Natural killer cell treated with Interleukin-12 subunit alpha and Interleukin-12 subunit beta and Interleukin-15 and Interleukin-18, amount 100 ng/mL, for 72 hours (primary cell): Measurements from ENCODE around the gene ZNF431. TPM values are rescaled to one million over a fixed set of nuclear protein-coding genes. Genes with fewer than 3 reads are reported as not detected.
A peak's percentile ranks its signal among the peaks of the same experiment; 100 is the strongest.
"Not testable (repeated sequence)": the region's sequence is repeated elsewhere in the genome, so short reads cannot be mapped to it uniquely, and the experiment has no call there.

Experiments used
- ATAC-seq, 2 donors: fragments of 150-1000 bp; cut with Tn5 transposase in 1 of 2; sonication (Bioruptor Pico), chemical (Tn5 transposase) in 1 of 2; 2 replicates each; pipeline ENCODE4 v1.10.0; 2021
- DNase-seq: peaks from one replicate; pipeline ENCODE4 v3.0.0; 2022; ENCODE audit warnings: low spot score
- H3K27ac Mint-ChIP-seq, 2 donors: 1 replicate in 1 of 2; 2 replicates in 1 of 2; pipeline ENCODE4 v1.8.0; 2022; ENCODE audit warnings: mixed read lengths in 2 of 2, mild to moderate bottlenecking in 1 of 2, moderate library complexity in 1 of 2
- H3K27me3 Mint-ChIP-seq, 2 donors: 1 replicate in 1 of 2; 2 replicates in 1 of 2; pipeline ENCODE4 v1.8.0; 2022; ENCODE audit warnings: mixed read lengths in 2 of 2
- H3K36me3 Mint-ChIP-seq: one replicate; pipeline ENCODE4 v1.8.0; 2022; ENCODE audit warnings: mixed read lengths
- H3K4me1 Mint-ChIP-seq, 2 donors: 1 replicate in 1 of 2; 2 replicates in 1 of 2; pipeline ENCODE4 v1.8.0; 2022; ENCODE audit warnings: low read depth in 2 of 2, mixed read lengths in 2 of 2, mild to moderate bottlenecking in 1 of 2
- H3K4me3 Mint-ChIP-seq: one replicate; pipeline ENCODE4 v1.8.0; 2022; ENCODE audit warnings: mixed read lengths
- H3K9me3 Mint-ChIP-seq: 2 replicates; pipeline ENCODE4 v1.8.0; 2022; ENCODE audit warnings: mixed read lengths
- total RNA-seq, 2 donors: library from RNA; stranded (reverse); gene quantifications; one replicate each; pipeline ENCODE4 v1.2.3, GENCODE V29; 2022

Gene ZNF431
- total RNA-seq, 2 donors from 2014 or later: 22.2 to 33.6 TPM

- ATAC-seq: no peak
Observed at GRCh38 chr19:21128901-21129698, 12.7 kb upstream of the ZNF431 start.

GRCh38 chr19:21130097-21130775, 11.6 kb upstream of the ZNF431 start:
- H3K9me3 Mint-ChIP-seq: peaks cover 10% of the 10 kb centered on the region
- peaks cover 10 to 12% of the 10 kb centered on the region in 2 donors for H3K4me1 Mint-ChIP-seq
- H3K4me3 Mint-ChIP-seq: no peak overlapping the region
- no peak overlapping the region for H3K27ac Mint-ChIP-seq
- ATAC-seq (no peak), DNase-seq (no peak)
- peaks cover 10 to 19% of the 10 kb centered on the region in 2 donors for H3K27me3 Mint-ChIP-seq
- peaks cover 24% of the 10 kb centered on the region for H3K36me3 Mint-ChIP-seq

More at GRCh38 chr19:21128901-21129698, 12.7 kb upstream of the ZNF431 start:
- peaks cover under 1 to 5% of the 10 kb centered on the region in 2 donors for H3K4me1 Mint-ChIP-seq
- peaks cover 9% of the 10 kb centered on the region for H3K9me3 Mint-ChIP-seq
- H3K36me3 Mint-ChIP-seq: peaks cover 23% of the 10 kb centered on the region
- H3K4me3 Mint-ChIP-seq: no peak overlapping the region
- DNase-seq: no peak
- H3K27me3 Mint-ChIP-seq: peaks cover 6 to 9% of the 10 kb centered on the region in 2 donors
- H3K27ac Mint-ChIP-seq: no peak overlapping the region

GRCh38 chr19:21133633-21134032, 8.2 kb upstream of the ZNF431 start:
- no peak overlapping the region for H3K27ac Mint-ChIP-seq
- no peak for ATAC-seq
- peaks cover 10 to 19% of the 10 kb centered on the region in 2 donors for H3K27me3 Mint-ChIP-seq

GRCh38 chr19:21134934-21135366, 6.9 kb upstream of the ZNF431 start:
- DNase-seq (no peak), ATAC-seq (no peak)
- H3K4me3 Mint-ChIP-seq: no peak overlapping the region
- H3K36me3 Mint-ChIP-seq: peaks cover 7% of the 10 kb centered on the region
- peaks cover 10 to 12% of the 10 kb centered on the region in 2 donors for H3K4me1 Mint-ChIP-seq
- H3K27ac Mint-ChIP-seq: no peak overlapping the region
- H3K27me3 Mint-ChIP-seq: peaks cover 10 to 19% of the 10 kb centered on the region in 2 donors
- H3K9me3 Mint-ChIP-seq: peaks cover 7% of the 10 kb centered on the region

More at GRCh38 chr19:21133633-21134032, 8.2 kb upstream of the ZNF431 start:
- no peak overlapping the region for H3K4me3 Mint-ChIP-seq
- H3K4me1 Mint-ChIP-seq: peaks cover 10 to 12% of the 10 kb centered on the region in 2 donors
- peaks cover 7% of the 10 kb centered on the region for H3K9me3 Mint-ChIP-seq
- H3K36me3 Mint-ChIP-seq: peaks cover 7% of the 10 kb centered on the region
- DNase-seq: no peak

GRCh38 chr19:21135433-21135832, 6.4 kb upstream of the ZNF431 start:
- peaks cover 7% of the 10 kb centered on the region for H3K36me3 Mint-ChIP-seq
- peaks cover 4% of the 10 kb centered on the region for H3K9me3 Mint-ChIP-seq
- no peak overlapping the region for H3K27ac Mint-ChIP-seq
- H3K4me1 Mint-ChIP-seq: peaks cover 10 to 12% of the 10 kb centered on the region in 2 donors
- ATAC-seq (no peak), DNase-seq (no peak)
- no peak overlapping the region for H3K4me3 Mint-ChIP-seq
- H3K27me3 Mint-ChIP-seq: peaks cover 10 to 19% of the 10 kb centered on the region in 2 donors

- H3K4me1 Mint-ChIP-seq: peaks cover 19 to 22% of the 10 kb centered on the region in 2 donors
- no peak overlapping the region for H3K27ac Mint-ChIP-seq
- no peak overlapping the region for H3K4me3 Mint-ChIP-seq
- H3K9me3 Mint-ChIP-seq: peaks cover 4% of the 10 kb centered on the region
- H3K36me3 Mint-ChIP-seq: peaks cover 7% of the 10 kb centered on the region
- DNase-seq (no peak), ATAC-seq (no peak)
- H3K27me3 Mint-ChIP-seq: peaks cover 10 to 19% of the 10 kb centered on the region in 2 donors
Observed at GRCh38 chr19:21138130-21138529, 3.7 kb upstream of the ZNF431 start.

GRCh38 chr19:21141006-21141405, 834 bp upstream of the ZNF431 start:
- Mint-ChIP-seq H3K36me3 (peaks cover 15% of the 10 kb centered on the region), H3K4me1 (peaks cover 18 to 22% of the 10 kb centered on the region in 2 donors)
- not testable (repeated sequence) for H3K9me3 Mint-ChIP-seq, DNase-seq, H3K27me3 Mint-ChIP-seq, H3K27ac Mint-ChIP-seq, H3K4me3 Mint-ChIP-seq, ATAC-seq

GRCh38 chr19:21143428-21143827, 1.6 kb downstream of the ZNF431 start:
- ATAC-seq (no peak), DNase-seq (no peak)
- peaks cover 28% of the 10 kb centered on the region for H3K36me3 Mint-ChIP-seq
- H3K27ac Mint-ChIP-seq: peak overlapping the region; percentile 86 to 97
- H3K4me3 Mint-ChIP-seq: peak overlapping the region; percentile 90
- no peaks in the 10 kb centered on the region for H3K27me3 Mint-ChIP-seq
- peaks cover 21 to 29% of the 10 kb centered on the region in 2 donors for H3K4me1 Mint-ChIP-seq
- no peaks in the 10 kb centered on the region for H3K9me3 Mint-ChIP-seq

GRCh38 chr19:21143854-21144253, 2.0 kb downstream of the ZNF431 start:
- ATAC-seq: no peak
- Mint-ChIP-seq H3K9me3 (no peaks in the 10 kb centered on the region), H3K36me3 (peaks cover 32% of the 10 kb centered on the region), H3K27ac (peak overlapping the region in 1 of 2 donors; percentile 97), H3K27me3 (no peaks in the 10 kb centered on the region), H3K4me3 (peak overlapping the region; percentile 90), H3K4me1 (peaks cover 21 to 29% of the 10 kb centered on the region in 2 donors)
- no peak for DNase-seq

- H3K36me3 Mint-ChIP-seq: peaks cover 40% of the 10 kb centered on the region
- H3K27ac Mint-ChIP-seq: no peak overlapping the region
- H3K4me1 Mint-ChIP-seq: peaks cover 25 to 34% of the 10 kb centered on the region in 2 donors
- ATAC-seq: no peak
- DNase-seq: no peak
- no peaks in the 10 kb centered on the region for H3K27me3 Mint-ChIP-seq
- no peaks in the 10 kb centered on the region for H3K9me3 Mint-ChIP-seq
- no peak overlapping the region for H3K4me3 Mint-ChIP-seq
Observed at GRCh38 chr19:21147540-21147939, 5.7 kb downstream of the ZNF431 start.

- H3K4me3 Mint-ChIP-seq: no peak overlapping the region
- ATAC-seq (no peak), DNase-seq (no peak)
- H3K27me3 Mint-ChIP-seq: no peaks in the 10 kb centered on the region
- H3K4me1 Mint-ChIP-seq: peaks cover 18 to 22% of the 10 kb centered on the region in 2 donors
- H3K36me3 Mint-ChIP-seq: peaks cover 34% of the 10 kb centered on the region
- no peak overlapping the region for H3K27ac Mint-ChIP-seq
- H3K9me3 Mint-ChIP-seq: no peaks in the 10 kb centered on the region
Observed at GRCh38 chr19:21148681-21149080, 6.8 kb downstream of the ZNF431 start.

- Mint-ChIP-seq H3K9me3 (no peaks in the 10 kb centered on the region), H3K36me3 (peaks cover 33% of the 10 kb centered on the region), H3K4me3 (no peak overlapping the region), H3K4me1 (peaks cover 18 to 22% of the 10 kb centered on the region in 2 donors), H3K27ac (peak overlapping the region in 1 of 2 donors; percentile 39), H3K27me3 (no peaks in the 10 kb centered on the region)
- ATAC-seq (no peak), DNase-seq (no peak)
Observed at GRCh38 chr19:21149877-21150276, 8.0 kb downstream of the ZNF431 start.

GRCh38 chr19:21151460-21151859, 9.6 kb downstream of the ZNF431 start:
- Mint-ChIP-seq H3K36me3 (peaks cover 33% of the 10 kb centered on the region), H3K4me1 (peaks cover 20 to 26% of the 10 kb centered on the region in 2 donors), H3K27me3 (no peaks in the 10 kb centered on the region), H3K27ac (peak overlapping the region in 1 of 2 donors; percentile 61), H3K4me3 (no peak overlapping the region), H3K9me3 (no peaks in the 10 kb centered on the region)
- DNase-seq: no peak
- no peak for ATAC-seq
